NCI-H2196 (cell line): ENCODE results near the gene LCP2.

ENCODE experiments used
- DNase-seq: peaks from one replicate; lab custom pipeline; 2025; ENCODE audit not compliant: unreplicated experiment; lab: John Stamatoyannopoulos, UW

The LCP2 gene

DNA sequence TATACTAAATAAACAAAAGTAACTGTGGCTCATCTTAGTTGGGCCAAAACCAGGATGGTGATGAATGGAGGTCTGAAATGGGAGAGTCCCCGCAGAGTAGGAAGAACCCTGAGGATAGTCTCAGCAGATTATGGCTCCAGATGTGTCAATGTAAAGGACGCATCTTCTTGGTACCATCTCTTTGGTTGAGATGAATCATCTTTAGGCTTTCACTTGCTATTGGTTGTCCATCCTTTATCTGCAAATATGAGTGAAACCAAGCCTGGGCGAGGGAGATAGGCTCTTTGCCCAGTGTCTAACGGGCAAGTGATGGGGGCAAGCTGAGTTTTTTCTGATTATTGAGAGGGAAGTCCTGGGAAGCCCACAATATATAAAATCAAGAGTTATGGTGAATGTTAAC lies 19.4 kb upstream of the LCP2 start:
- DNase-seq = no peak

DNA sequence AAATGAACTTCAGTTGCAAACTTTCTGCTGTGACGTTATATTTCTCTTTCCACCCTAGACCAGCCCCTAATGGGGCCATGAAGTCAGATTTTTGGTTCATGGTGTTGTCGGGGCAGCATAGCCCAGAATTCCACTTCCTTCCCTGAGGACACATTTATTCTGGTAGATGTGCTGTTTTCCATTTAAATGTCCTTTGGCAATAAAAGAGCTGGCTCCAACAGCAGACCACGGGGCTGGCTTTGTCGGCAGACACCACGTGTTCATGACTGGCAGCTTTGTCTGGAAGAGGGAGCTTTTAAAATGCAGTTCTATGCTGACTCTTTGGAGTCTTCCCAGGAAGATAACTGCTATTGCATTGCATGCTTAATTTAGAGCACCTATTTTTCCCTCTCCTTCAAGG lies 17.6 kb upstream of the LCP2 start:
- DNase-seq = no peak

DNA sequence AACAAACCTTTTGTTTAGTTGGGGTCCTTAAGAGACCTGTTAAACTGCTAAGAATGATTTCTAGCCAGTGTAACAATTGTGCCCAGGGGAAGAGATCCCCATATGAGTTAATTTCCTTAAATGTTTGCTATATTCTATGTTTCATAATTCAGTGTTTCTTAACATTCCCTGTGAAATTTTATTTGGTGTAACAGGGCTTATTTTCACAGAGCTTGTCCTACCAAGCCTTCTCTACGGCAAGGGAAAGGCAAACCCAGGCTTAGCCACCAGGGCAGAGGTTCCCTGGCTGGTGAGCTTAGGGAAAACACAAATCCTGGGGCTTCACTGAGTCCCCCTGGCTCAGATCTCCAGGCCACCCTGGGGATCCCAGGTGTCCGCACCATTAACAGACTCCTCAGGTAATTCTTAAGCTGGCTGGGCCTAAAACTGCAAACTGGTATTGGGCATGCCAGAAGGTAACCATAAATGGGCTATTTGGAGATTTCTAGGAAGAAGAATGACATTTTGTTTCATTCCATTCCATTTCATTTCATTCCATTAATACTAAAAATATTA lies 17.0 kb upstream of the LCP2 start:
- DNase-seq = no peak

DNA sequence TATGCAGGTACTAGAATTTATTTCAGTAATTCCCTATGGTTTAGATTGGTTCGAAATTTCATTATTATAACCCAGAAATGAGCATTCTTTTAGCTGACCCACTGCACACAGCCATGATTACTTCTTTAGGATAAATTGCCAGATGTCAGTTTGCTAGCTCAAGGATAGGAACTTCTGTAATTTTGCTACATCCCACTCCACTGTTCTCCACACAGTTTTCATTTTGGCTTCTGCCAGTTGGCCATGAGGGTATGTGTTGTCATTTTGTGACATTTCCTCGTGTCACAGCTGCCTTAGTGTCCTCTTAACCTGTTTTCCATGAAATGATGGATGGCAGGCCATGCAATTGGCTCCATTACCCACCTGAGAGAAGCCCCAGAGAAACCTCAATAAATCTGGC lies 16.2 kb upstream of the LCP2 start:
- DNase-seq = no peak

DNA sequence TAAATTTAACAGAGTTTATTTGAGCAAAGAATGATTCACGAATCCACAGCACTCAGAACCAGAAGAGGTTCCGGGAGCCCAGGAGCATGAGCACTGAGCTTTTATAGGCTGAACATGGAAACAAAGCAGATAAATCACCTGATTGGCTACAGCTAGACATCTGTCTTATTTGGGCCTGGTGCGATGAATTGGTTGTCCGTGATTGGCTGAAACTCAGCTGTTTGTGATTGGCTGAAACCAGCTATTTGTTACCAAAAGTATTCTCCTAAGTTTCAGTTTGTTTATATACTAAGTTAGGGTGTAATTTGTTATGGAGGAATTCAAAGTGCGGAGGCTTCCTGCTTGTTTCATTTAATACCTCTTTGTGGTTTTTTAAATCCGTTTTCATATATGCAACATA lies 15.8 kb upstream of the LCP2 start:
- no peak for DNase-seq

DNA sequence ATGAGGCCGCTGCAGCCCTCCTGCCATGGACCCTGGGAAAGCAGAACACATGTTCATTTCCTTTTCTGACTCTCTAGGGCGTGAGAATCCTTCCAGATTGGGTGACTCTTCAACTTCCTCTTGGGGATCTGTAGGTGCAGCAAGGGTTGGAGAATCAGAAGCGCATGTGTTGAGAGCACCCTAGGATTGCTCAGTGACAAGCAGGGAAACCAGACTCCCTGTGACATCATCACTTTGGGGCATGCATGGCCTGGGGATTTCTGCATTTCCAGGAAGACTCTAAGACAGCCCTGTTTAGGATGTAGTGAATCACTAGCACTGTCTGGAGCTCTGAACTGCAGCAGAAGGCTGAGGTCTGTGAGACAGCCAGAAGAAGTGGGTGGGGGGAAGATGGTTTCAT lies 15.1 kb upstream of the LCP2 start:
- no peak for DNase-seq

DNA sequence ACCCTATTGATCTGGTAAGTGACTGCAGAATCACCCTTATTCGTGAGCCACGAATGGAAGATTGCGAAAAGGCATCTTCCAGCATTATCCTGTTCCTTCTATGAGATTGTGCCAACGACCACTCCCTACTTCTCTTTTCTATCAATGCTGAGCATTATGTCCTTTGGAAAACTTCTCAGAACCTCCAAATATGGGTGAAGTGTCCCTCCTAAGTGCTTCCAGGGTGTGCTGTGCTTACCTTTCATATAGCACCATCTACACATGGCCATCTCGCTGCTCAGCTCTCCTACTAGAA lies 14.7 kb upstream of the LCP2 start:
- no peak for DNase-seq

DNA sequence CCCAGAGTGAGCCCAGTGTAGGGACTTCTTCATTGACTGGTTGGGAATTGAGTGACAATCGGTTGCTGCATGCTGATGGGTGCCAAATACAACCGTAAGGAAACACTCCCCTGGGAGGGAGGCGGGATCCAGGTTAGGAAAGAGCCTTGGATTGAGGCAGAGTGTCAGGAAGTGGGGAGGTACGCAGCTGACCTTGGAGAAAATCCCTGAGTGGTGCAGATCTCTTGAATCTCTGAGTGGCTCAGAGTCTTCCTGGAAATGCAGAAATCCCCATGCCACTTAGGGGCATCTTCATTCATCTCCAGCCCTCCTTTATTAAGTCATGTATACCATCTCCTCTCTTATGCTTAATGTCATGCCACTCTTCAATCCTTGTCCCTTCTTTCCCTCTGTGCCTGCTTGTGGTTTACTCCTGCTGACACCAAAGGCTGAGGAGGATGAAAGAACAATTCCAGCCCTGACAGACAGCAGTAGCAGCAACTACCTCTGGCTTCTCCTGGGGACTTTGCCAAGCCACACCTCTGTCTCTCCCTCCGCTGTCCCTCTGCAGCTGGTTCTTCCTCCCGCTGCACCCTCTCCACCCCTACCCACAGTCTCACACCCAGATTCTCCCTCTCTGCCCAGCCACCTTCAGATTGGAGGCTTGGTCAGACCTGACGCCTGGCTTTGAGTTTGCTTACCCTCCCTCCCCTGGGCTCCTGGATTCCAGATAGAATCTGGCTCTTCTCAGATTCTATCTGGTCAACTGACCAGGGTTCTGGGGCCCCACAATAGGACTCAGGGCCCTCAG lies 14.1 kb upstream of the LCP2 start:
- DNase-seq = no peak

DNA sequence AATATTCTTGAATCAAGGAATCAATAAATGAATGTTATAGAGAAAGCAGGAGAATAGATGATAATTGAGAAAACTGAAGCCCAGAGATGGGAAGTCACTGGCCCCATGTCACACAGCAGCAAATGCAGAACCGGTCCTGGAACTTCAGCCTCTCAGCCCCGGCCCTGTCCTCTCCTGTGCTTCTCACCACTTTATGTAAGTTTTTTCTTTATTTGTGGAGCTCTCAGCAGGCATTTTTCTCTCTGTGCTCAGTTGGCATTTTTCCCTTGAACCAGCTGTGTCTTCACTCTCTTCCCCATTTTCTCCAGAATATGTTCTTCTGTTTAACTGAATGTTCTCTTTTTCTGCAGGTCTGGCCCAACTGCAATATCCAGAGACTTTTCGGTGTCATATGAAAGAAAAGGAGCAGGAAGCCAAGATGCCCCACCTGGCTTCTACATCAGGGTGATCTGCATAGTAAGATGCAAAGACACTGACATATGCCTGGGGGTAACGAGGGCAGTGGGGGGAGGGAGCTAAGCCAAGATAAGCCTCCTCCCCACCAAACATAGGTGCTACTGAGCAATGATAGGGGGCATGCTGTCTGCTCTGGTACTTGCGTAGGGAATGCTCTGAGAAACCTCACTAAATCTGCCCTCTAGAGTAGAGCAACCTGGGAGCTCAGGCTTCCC lies 12.8 kb upstream of the LCP2 start:
- DNase-seq = no peak

DNA sequence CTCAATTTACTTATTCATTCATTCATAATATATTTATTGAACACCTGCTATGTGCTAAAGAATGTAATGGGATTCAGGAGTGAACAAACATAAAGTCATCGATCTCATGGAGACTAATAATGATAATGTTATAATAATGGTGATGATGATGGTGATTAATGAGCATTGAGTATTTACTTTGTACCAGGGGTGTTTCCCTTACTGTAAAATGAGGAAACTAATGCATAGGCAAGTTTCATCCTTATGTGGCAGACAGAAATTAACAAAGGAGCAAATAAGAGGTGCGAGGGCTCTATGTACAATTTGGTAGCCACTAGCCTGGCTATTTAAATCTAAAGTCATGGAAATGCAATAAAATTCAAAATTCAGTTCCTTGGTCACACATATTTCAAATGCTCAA lies 11.1 kb upstream of the LCP2 start:
- no peak for DNase-seq

DNA sequence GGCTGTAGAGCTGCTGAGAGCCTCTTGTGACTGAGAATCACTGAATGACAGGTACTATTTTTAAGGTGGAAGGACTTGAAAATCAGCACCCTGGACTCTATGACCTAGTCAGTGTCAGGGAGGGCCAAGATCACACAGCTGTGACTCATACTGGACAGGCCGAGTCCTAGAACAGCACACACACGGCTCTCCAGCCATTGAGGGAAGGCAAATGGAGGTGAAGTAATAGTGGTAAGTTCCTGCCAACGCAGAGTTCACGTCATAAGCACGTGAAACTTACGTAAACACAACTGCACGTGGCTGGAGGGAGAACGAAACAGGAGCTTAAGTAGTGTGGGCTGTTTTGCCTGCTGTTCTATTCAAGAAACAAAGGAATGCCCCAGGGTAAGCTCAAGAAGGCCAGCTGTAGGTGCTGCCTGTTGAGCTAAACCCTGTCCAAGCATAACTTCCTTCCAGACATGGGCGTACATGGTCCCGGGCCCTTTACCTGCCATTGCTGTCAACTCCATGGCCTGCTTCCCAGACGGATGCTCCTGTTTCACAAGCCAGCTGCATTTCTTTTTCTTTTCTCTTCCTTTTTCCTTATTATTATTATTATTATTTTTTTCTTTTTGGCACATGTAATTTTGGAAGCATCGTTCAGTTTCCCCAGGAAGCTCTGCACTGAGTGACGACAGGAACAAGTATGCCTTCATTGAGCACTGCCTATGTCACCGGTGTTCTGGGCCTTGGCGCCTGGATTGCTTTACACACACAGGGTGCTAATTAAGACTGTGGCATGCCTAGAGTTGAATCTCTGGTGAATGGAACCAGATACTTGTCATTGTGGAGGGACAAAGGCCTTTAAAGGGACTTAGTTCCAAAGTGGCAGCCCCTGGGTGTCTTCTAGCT lies 10.2 kb upstream of the LCP2 start:
- no peak for DNase-seq

DNA sequence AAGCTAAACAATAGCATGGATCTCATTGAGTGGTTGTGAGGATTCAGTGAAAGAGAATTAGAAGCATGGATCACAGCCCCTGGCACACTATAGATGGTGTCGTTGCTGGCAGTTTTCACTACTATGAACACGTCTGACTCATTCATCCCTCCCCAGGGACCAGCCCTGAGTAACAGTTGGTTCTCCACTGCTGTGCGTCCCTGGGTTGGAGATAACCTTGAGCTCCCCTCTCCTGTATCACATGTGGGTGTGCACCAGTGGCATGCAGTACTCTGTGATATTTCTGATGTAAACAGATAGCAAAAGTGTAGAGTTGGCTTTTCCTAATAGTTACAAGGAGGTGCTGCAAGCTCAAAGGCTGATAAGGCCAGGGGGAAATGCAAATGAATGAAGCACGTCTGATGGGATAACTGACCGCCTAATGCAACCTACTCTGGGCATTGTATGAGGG lies 8.8 kb upstream of the LCP2 start:
- DNase-seq = no peak

DNA sequence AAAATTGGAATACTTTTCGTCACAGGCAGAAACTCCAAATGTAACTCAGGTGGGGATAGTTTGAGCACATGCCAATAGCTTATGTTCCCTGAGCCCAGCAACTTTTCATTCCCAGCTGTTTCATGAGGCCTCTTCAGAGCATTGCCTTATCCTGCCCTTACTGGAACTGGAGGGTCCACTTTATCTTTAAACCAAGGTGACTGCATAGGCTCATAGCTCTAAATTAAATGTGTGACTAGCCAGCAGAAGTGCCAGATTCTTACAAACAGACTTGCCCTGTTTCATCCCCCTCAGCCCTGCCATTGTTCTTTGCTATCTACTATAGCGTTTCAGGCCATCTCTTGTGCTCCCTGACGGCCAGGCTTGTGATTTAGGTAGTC lies 8.1 kb upstream of the LCP2 start:
- no peak for DNase-seq

DNA sequence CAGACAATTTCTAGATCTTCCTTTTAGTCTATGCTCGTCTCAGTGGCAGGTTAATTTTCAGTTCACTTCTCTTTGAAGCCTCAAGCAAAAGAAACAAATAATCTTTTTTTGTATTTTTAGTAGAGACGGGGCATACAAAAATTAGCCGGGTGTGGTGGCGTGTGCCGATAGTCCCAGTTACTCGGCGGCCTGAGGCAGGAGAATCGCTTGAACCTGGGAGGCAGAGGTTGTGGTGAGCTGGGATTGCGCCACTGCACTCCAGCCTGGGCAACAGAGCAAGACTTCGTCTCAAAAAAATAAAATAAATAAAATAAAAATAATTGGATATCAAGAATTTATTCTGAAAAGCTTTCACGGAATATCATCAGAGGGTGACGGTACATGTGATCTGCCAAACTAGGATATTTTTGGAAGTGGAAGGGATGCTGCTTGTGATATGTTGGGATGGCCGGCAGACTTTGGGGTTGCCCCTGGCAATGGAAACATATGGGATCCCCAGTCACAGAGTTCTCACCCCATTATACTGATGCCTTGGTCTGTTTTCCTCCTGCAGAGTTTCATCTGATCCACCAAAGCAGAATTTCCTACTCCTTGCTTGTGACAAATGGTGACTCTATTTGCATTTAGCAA lies 7.6 kb upstream of the LCP2 start:
- DNase-seq = no peak

DNA sequence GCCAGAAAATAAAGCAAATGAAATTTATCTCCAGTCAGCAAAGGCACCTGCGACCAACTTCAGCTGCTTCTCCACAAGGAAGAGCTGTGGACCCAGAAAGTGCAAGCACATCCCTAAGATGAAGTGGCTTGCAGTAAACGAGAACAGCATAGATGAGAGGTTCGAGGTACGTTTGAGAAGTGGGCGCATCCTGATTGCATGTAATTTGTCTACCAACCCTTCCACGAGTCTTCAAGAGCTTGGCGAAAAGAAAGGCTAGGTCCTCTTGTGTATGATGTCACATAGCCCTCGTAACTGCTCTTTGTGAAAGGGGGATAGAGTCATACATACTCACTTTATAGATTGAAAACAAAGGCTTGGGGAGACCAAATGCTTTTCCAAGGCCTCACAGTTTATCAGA lies 6.0 kb upstream of the LCP2 start:
- no peak for DNase-seq

DNA sequence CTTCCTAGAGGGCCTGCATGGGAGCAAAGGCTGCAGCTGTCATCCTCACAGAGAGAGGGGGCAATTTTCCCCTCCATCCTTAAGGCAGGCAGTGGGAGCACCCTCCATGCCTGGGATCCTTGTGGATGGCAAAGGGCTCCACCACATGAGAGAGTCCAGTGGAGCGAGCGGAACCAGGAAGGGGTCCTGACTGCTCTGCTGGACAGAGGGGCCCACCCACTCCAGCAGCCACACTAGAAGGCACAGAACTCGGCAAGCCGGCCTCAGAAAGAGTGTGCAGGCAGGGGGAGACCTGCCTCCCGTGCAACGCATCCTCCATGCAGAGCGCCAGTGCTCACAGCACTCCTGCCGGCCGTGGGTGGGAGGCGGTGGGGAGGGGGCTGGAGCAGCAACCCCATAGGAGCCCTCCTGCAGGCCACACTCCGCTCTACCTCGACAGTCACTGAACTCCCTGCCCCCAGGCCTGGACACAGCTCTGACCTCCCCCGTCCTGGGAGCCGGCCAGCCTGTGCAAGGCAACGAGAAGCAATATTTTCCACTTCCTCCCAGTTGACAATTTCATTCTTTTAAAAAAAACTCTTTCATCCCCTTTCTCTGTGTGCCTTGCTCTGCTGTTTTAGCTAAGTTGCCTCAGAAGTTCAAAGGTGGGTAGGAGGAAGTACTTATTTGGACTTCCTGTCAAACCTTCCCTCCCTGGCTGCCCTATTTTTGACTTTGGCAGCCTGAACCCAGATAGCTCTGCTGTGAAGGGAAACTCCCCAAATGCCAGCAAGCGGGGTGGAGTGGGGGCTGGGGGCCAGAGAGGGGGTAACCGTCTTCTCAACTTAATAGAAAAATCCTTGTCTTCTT lies 5.3 kb upstream of the LCP2 start:
- DNase-seq = no peak

DNA sequence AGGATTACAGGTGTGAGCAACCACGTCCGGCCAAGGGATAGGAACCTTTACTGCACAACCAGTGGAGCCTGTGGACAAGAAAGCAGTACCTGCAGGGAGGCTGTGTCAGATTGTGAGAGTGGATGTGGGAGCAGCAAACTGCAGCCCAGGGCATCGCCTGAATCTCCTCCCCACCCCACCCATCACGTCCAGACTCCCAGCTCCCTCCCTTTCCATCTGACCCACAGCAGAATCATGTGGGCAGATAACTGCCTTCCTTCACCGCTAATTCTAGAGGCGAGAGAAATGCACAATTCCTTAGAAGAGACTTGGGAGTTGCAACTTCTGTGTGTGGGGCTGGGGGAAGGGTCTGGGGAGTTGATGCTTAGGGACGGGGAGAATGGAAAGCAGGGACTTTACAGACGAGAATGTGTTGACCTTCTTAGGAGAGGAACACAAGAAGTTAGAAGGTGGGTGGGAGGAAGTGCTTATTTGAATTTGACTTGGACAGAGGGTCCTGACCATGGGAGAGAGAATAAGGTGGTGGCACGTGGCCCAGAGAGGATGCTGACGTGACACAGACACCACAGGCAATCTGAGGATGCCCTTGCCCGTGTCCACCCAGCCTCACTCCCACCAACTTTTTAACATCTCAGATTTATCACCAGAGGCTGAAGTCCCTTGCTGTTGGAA lies 4.5 kb upstream of the LCP2 start:
- no peak for DNase-seq

DNA sequence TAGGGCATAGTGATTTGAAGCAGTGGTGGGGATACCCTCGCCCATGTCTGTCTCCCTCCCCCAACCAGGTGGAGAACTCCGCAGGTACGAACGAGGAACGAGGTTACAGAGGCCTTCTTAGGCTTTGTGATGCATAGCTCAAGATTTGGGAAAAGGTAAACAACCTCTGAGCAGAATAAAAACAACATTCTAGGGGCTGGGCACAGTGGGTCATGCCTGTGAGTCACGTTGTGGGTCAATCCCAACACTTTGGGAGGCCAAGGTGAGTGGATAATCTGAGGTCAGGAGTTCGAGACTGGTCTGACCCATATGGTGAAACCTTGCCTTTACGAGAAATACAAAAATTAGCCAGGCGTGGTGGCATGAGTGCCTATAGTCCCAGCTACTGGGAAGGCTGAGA lies 3.6 kb upstream of the LCP2 start:
- DNase-seq = no peak

DNA sequence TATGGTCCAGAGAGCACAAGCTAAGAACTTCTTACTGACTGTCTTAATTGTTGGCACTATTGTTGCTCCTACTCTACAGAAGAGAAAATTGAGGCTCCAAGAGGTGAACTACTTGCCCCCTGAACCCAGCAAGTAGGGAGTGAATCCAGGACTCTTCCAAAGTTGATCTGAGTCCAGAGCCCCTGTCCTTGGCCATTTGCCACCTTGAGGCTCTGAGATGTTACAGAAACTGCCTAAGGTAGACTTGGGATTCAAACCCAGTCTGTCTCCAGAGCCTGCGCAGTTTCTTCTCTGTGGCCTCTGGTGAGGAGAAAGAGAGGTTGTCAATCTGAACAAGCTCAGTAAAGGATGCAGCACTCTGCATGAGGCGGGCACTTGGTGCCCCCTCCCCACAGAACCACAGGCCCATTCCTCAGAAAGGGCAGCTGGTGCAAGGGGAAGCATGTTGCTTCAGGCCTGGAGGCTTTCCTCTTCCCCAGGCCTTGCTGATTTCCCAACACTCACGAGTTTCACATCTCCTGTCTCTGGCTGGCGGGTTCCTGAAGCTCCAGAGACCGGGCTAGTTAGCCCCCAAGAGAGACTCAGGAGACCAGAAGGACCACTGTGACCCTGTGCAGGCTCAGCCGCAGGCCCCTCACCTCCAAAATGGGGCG lies 2.9 kb upstream of the LCP2 start:
- no peak for DNase-seq
